HG03469 (cell line): ENCODE results near the gene UNC5B.
"Not testable (repeated sequence)": the region's sequence is repeated elsewhere in the genome, so short reads cannot be mapped to it uniquely, and the experiment has no call there.

Experiments
- ATAC-seq: cut with Tn5 transposase; IDR thresholded peaks from one replicate; pipeline ENCODE4 v1.9.1; 2021; ENCODE audit warnings: mild to moderate bottlenecking, moderate library complexity, moderate number of reproducible peaks; ENCODE audit not compliant: unreplicated experiment

UNC5B gene

GRCh38 chr10:71207578-71207977, 4.8 kb upstream of the UNC5B start:
- ATAC-seq, result no peak

GRCh38 chr10:71209352-71209715, 3.0 kb upstream of the UNC5B start:
- ATAC-seq, result no peak

- no peak for ATAC-seq
Observed at GRCh38 chr10:71209731-71210541, 2.4 kb upstream of the UNC5B start.

GRCh38 chr10:71210542-71210871, 1.9 kb upstream of the UNC5B start:
- ATAC-seq, result no peak

- no peak for ATAC-seq
Observed at GRCh38 chr10:71211053-71211452, 1.3 kb upstream of the UNC5B start.

- ATAC-seq, result no peak
Observed at GRCh38 chr10:71211775-71212317, 524 bp upstream of the UNC5B start.

GRCh38 chr10:71213127-71213621, 804 bp downstream of the UNC5B start:
- no peak for ATAC-seq

- ATAC-seq, result no peak
Observed at GRCh38 chr10:71213761-71214440, 1.5 kb downstream of the UNC5B start.

- no peak for ATAC-seq
Observed at GRCh38 chr10:71214641-71215559, 2.5 kb downstream of the UNC5B start.

GRCh38 chr10:71216363-71216695, 4.0 kb downstream of the UNC5B start:
- ATAC-seq, result no peak

- ATAC-seq, result no peak
Observed at GRCh38 chr10:71216751-71217265, 4.4 kb downstream of the UNC5B start.

GRCh38 chr10:71217266-71218045, 5.1 kb downstream of the UNC5B start:
- no peak for ATAC-seq

- no peak for ATAC-seq
Observed at GRCh38 chr10:71218046-71218650, 5.8 kb downstream of the UNC5B start.

GRCh38 chr10:71218651-71219050, 6.3 kb downstream of the UNC5B start:
- no peak for ATAC-seq

- ATAC-seq, result not testable (repeated sequence)
Observed at GRCh38 chr10:71219236-71219917, 7.0 kb downstream of the UNC5B start.

- no peak for ATAC-seq
Observed at GRCh38 chr10:71219918-71220688, 7.7 kb downstream of the UNC5B start.

GRCh38 chr10:71220689-71221540, 8.5 kb downstream of the UNC5B start:
- ATAC-seq, result no peak
